ENCODE measurements around the gene CXCL10.
"Not testable (repeated sequence)": the region's sequence is repeated elsewhere in the genome, so short reads cannot be mapped to it uniquely, and the experiment has no call there.

CXCL10 gene

GRCh38 chr4:76003035-76003434 is 20.3 kb downstream of the CXCL10 start:
- Histone ChIP-seq H3K27me3 (replicated peaks; ENCODE audit: control insufficient read depth, insufficient read depth, low read length) (no peaks in the 10 kb centered on the region), H3K36me3 (ENCODE audit: control insufficient read depth, insufficient read depth, low read length) (no peaks in the 10 kb centered on the region), H3K4me3 (replicated peaks; ENCODE audit: low read depth, low read length) (no peak overlapping the region)
- no peak for DNase-seq (ENCODE audit: extremely low read depth, insufficient read length)
- no peak for TF ChIP-seq CTCF (IDR thresholded peaks at IDR 0.05; ENCODE audit: insufficient read depth, low read length, poor library complexity, severe bottlenecking)

GRCh38 chr4:76002176-76002575 is 21.1 kb downstream of the CXCL10 start:
- no peak for TF ChIP-seq CTCF (IDR thresholded peaks at IDR 0.05; ENCODE audit: insufficient read depth, low read length, poor library complexity, severe bottlenecking)
- Histone ChIP-seq H3K4me3 (replicated peaks; ENCODE audit: low read depth, low read length) (no peak overlapping the region), H3K27me3 (replicated peaks; ENCODE audit: control insufficient read depth, insufficient read depth, low read length) (no peaks in the 10 kb centered on the region), H3K36me3 (ENCODE audit: control insufficient read depth, insufficient read depth, low read length) (no peaks in the 10 kb centered on the region)
- no peak for DNase-seq (ENCODE audit: extremely low read depth, insufficient read length)

DNA sequence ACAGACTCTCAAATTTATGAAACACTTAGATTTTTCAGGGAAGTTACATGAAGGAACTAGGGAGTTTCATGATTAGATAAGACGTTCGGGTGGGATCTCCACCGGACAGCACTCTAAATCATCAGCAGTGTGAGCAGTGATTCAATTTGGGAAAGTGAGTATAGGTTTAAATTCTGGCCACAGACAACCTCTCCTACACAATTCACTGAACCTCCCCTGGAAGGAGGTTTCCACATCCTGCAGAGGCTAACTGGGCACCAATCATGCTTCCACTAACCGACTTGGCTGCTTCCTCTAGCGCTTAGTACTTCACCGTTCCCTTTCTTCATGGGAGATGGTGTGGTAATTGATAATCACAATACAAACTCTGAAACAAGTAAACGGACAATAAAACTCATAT is 21.6 kb downstream of the CXCL10 start:
- no peak for DNase-seq (ENCODE audit: extremely low read depth, insufficient read length)
- no peaks in the 10 kb centered on the region for H3K36me3 ChIP-seq (ENCODE audit: control insufficient read depth, insufficient read depth, low read length)
- no peaks in the 10 kb centered on the region for H3K27me3 ChIP-seq (replicated peaks; ENCODE audit: control insufficient read depth, insufficient read depth, low read length)
- TF ChIP-seq CTCF (IDR thresholded peaks at IDR 0.05; ENCODE audit: insufficient read depth, low read length, poor library complexity, severe bottlenecking): no peak
- no peak overlapping the region for H3K4me3 ChIP-seq (replicated peaks; ENCODE audit: low read depth, low read length)

- no peaks in the 10 kb centered on the region for H3K27me3 ChIP-seq (replicated peaks; ENCODE audit: control insufficient read depth, insufficient read depth, low read length)
- H3K36me3 ChIP-seq (ENCODE audit: control insufficient read depth, insufficient read depth, low read length): no peaks in the 10 kb centered on the region
- no peak overlapping the region for H3K4me3 ChIP-seq (replicated peaks; ENCODE audit: low read depth, low read length)
- no peak for TF ChIP-seq CTCF (IDR thresholded peaks at IDR 0.05; ENCODE audit: insufficient read depth, low read length, poor library complexity, severe bottlenecking)
- no peak for DNase-seq (ENCODE audit: extremely low read depth, insufficient read length)
Measured at GRCh38 chr4:76000279-76000678, 23.0 kb downstream of the CXCL10 start.

DNA sequence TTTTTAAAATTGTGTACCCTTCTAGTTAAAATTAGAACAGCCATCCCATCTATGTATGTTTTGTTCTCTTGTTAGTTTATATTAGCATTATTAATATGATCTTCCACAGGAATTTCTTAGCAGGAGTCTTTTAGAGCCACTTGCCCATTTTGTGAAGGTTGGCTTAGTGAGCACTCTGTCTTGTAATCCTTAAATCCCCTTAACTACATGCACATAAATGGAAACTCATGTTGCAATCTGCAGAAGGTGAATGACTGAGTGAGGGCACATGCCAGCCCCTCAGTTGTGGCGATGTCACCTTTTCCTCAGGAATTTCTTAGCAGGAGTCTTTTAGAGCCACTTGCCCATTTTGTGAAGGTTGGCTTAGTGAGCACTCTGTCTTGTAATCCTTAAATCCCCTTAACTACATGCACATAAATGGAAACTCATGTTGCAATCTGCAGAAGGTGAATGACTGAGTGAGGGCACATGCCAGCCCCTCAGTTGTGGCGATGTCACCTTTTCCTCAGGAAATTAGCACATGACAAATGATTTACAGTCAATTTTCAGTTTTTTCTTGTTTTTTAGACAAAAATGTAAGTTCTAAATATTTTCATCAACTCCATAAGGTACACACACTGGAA is 24.7 kb downstream of the CXCL10 start:
- H3K36me3 ChIP-seq (ENCODE audit: control insufficient read depth, insufficient read depth, low read length); DNase-seq (ENCODE audit: extremely low read depth, insufficient read length); H3K4me3 ChIP-seq (replicated peaks; ENCODE audit: low read depth, low read length); H3K27me3 ChIP-seq (replicated peaks; ENCODE audit: control insufficient read depth, insufficient read depth, low read length): not testable (repeated sequence)

DNA sequence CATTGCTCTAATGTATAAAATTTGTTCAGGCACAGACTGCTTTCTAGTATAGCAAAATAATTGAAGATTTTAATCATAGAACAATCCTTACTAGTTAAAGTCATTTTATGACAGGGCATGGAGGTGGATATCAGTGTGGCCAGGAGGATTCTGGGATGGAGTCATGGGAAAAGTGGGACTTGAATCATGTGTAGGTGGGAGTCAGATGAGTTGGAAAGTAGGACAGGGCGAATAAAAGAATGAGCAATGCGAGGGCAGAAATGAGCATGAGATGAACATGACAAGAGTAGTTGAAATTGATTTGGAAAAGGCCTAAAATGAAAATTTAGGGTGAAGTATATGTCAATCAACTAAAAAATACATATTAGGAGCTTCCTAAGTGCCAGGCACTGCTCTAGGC is 25.4 kb downstream of the CXCL10 start:
- DNase-seq (ENCODE audit: extremely low read depth, insufficient read length): no peak
- Histone ChIP-seq H3K36me3 (ENCODE audit: control insufficient read depth, insufficient read depth, low read length) (no peaks in the 10 kb centered on the region), H3K4me3 (replicated peaks; ENCODE audit: low read depth, low read length) (no peak overlapping the region), H3K27me3 (replicated peaks; ENCODE audit: control insufficient read depth, insufficient read depth, low read length) (no peaks in the 10 kb centered on the region; the same call in 1 of the 2 replicates)
- no peak for TF ChIP-seq CTCF (IDR thresholded peaks at IDR 0.05; ENCODE audit: insufficient read depth, low read length, poor library complexity, severe bottlenecking)
